OCI-LY1 (cell line): ENCODE data around the gene PLEKHJ1.

Experiments
- H2AFZ ChIP-seq: fragments of 200-600 bp; sonication (generic), shearing (Covaris generic); 2 replicates; pipeline ENCODE4 v1.6.0; 2014; ENCODE audit warnings: antibody characterized with exemption, mild to moderate bottlenecking, low read length
- H3F3A ChIP-seq: fragments of 200-600 bp; sonication (generic), shearing (Covaris generic); 2 replicates; pipeline ENCODE4 v1.6.0; 2014; ENCODE audit warnings: mild to moderate bottlenecking, antibody characterized with exemption, low read length, moderate library complexity; ENCODE audit not compliant: insufficient read depth
- H3K27ac ChIP-seq: fragments of 200-600 bp; sonication (generic); 2 replicates; pipeline ENCODE4 v1.5.1; 2014; ENCODE audit warnings: low read length, mixed run types, mild to moderate bottlenecking, low read depth; ENCODE audit not compliant: poor library complexity, severe bottlenecking
- H3K27me3 ChIP-seq: fragments of 200-600 bp; sonication (generic); 2 replicates; pipeline ENCODE4 v1.6.0; 2014; ENCODE audit warnings: antibody characterized with exemption, mild to moderate bottlenecking, low read length, moderate library complexity; ENCODE audit not compliant: insufficient read depth
- H3K36me3 ChIP-seq: fragments of 200-600 bp; sonication (generic); 2 replicates; pipeline ENCODE4 v1.6.1; 2014; ENCODE audit warnings: mild to moderate bottlenecking, antibody characterized with exemption, low read length, moderate library complexity, mixed read lengths; ENCODE audit not compliant: insufficient read depth
- H3K4me1 ChIP-seq: fragments of 200-600 bp; sonication (generic); 2 replicates; pipeline ENCODE4 v1.5.1; 2014; ENCODE audit warnings: mild to moderate bottlenecking, low read length, moderate library complexity; ENCODE audit not compliant: insufficient read depth, severe bottlenecking
- H3K4me2 ChIP-seq: fragments of 200-600 bp; sonication (generic), shearing (Covaris generic); 2 replicates; pipeline ENCODE4 v1.6.1; 2014; ENCODE audit warnings: low read length
- H3K4me3 ChIP-seq: fragments of 200-600 bp; sonication (generic); 2 replicates; pipeline ENCODE4 v1.5.1; 2014; ENCODE audit warnings: low read length, low read depth, mild to moderate bottlenecking, mixed read lengths; ENCODE audit not compliant: poor library complexity, severe bottlenecking
- H3K79me2 ChIP-seq: fragments of 200-600 bp; shearing (Covaris generic); 2 replicates; pipeline ENCODE4 v1.6.1; 2016; ENCODE audit warnings: mixed run types, low read length, mixed read lengths; ENCODE audit not compliant: insufficient read depth
- H3K9ac ChIP-seq: fragments of 200-600 bp; sonication (generic), shearing (Covaris generic); 2 replicates; pipeline ENCODE4 v1.6.1; 2014; ENCODE audit warnings: mild to moderate bottlenecking, low read length, mixed read lengths
- H3K9me2 ChIP-seq: fragments of 200-600 bp; sonication (generic), shearing (Covaris generic); 2 replicates; pipeline ENCODE4 v1.6.1; 2014; ENCODE audit warnings: low read depth, mild to moderate bottlenecking, low read length, mixed read lengths
- H3K9me3 ChIP-seq: fragments of 200-600 bp; shearing (Covaris generic); 2 replicates; pipeline ENCODE4 v1.6.1; 2014; ENCODE audit warnings: low read length, mixed read lengths
- H4K20me1 ChIP-seq: fragments of 200-600 bp; sonication (generic), shearing (Covaris generic); 2 replicates; pipeline ENCODE4 v1.6.0; 2016; ENCODE audit warnings: mild to moderate bottlenecking, low read length; ENCODE audit not compliant: insufficient read depth
- CTCF ChIP-seq: fragments of 200-600 bp; sonication (generic), shearing (Covaris generic); IDR thresholded peaks from 2 replicates; pipeline ENCODE4 v1.5.1; 2017; ENCODE audit warnings: mild to moderate bottlenecking, antibody characterized with exemption, low read length, moderate library complexity, mixed read lengths
- EZH2 ChIP-seq: fragments of 200-600 bp; sonication (generic), shearing (Covaris generic); IDR thresholded peaks from 2 replicates; pipeline ENCODE4 v1.8.0; 2017; ENCODE audit warnings: borderline replicate concordance, mixed run types, mild to moderate bottlenecking, antibody characterized with exemption, low read length, moderate library complexity, mixed read lengths

Gene PLEKHJ1

GRCh38 chr19:2246801-2247361 lies 10.8 kb upstream of the PLEKHJ1 start:
- Histone ChIP-seq H2AFZ (no peak overlapping the region), H4K20me1 (no peaks in the 10 kb centered on the region), H3K4me3 (no peak overlapping the region), H3K4me2 (no peak overlapping the region), H3K27ac (no peak overlapping the region), H3K9me2 (no peaks in the 10 kb centered on the region), H3K27me3 (no peaks in the 10 kb centered on the region), H3K36me3 (peaks cover 58% of the 10 kb centered on the region), H3K9me3 (no peaks in the 10 kb centered on the region), H3K79me2 (peaks cover 5% of the 10 kb centered on the region), H3K9ac (no peak overlapping the region), H3K4me1 (no peaks in the 10 kb centered on the region), H3F3A (no peaks in the 10 kb centered on the region)
- no peak for TF ChIP-seq EZH2
- no peak for TF ChIP-seq CTCF

GRCh38 chr19:2246014-2246620 lies 10.0 kb upstream of the PLEKHJ1 start:
- no peak overlapping the region for H3K9ac ChIP-seq
- no peak overlapping the region for H3K27ac ChIP-seq
- no peaks in the 10 kb centered on the region for H3K9me3 ChIP-seq
- H4K20me1 ChIP-seq: no peaks in the 10 kb centered on the region
- H3K79me2 ChIP-seq: peaks cover 12% of the 10 kb centered on the region
- H3K9me2 ChIP-seq: no peaks in the 10 kb centered on the region
- TF ChIP-seq CTCF: no peak
- no peak for TF ChIP-seq EZH2
- no peak overlapping the region for H3K4me3 ChIP-seq
- no peaks in the 10 kb centered on the region for H3K27me3 ChIP-seq
- no peaks in the 10 kb centered on the region for H3F3A ChIP-seq
- no peak overlapping the region for H2AFZ ChIP-seq
- no peak overlapping the region for H3K4me2 ChIP-seq
- H3K36me3 ChIP-seq: peaks cover 61% of the 10 kb centered on the region
- peaks cover 6% of the 10 kb centered on the region for H3K4me1 ChIP-seq

GRCh38 chr19:2245273-2245672 lies 9.1 kb upstream of the PLEKHJ1 start:
- Histone ChIP-seq H3K4me1 (peaks cover 14% of the 10 kb centered on the region), H3K27me3 (no peaks in the 10 kb centered on the region), H3K9ac (no peak overlapping the region), H3K4me2 (no peak overlapping the region), H4K20me1 (no peaks in the 10 kb centered on the region), H3K9me3 (no peaks in the 10 kb centered on the region), H3F3A (no peaks in the 10 kb centered on the region), H3K79me2 (peaks cover 21% of the 10 kb centered on the region), H3K9me2 (no peaks in the 10 kb centered on the region), H3K4me3 (no peak overlapping the region), H3K27ac (no peak overlapping the region), H2AFZ (no peak overlapping the region), H3K36me3 (peaks cover 61% of the 10 kb centered on the region)
- TF ChIP-seq EZH2 (no peak), CTCF (no peak)
